Measurements from ENCODE around the gene C1orf174.

Gene C1orf174

GRCh38 chr1:3852711-3853485 lies 47.2 kb downstream of the C1orf174 start:
- H3K4me3 ChIP-seq (ENCODE audit: insufficient read depth, low read depth, low read length, poor library complexity, severe bottlenecking) = no peak overlapping the region
- no peak overlapping the region for H3K27ac ChIP-seq (ENCODE audit: insufficient read depth, low read length, poor library complexity, severe bottlenecking)
- DNase-seq = no peak
- no peaks in the 10 kb centered on the region for H3K27me3 ChIP-seq (replicated peaks; ENCODE audit: control insufficient read depth, insufficient read depth, low read length, poor library complexity, severe bottlenecking)
- H3K9me3 ChIP-seq (ENCODE audit: control insufficient read depth, low read length) = no peaks in the 10 kb centered on the region
- H3K4me1 ChIP-seq (ENCODE audit: control insufficient read depth, insufficient read depth, low read length, poor library complexity, severe bottlenecking) = peaks cover 13% of the 10 kb centered on the region
- H3K36me3 ChIP-seq (ENCODE audit: control insufficient read depth, insufficient read depth, low read length) = peaks cover 19% of the 10 kb centered on the region

- no peak for DNase-seq
- H3K9me3 ChIP-seq (ENCODE audit: control insufficient read depth, low read length) = no peaks in the 10 kb centered on the region
- H3K4me3 ChIP-seq (ENCODE audit: insufficient read depth, low read depth, low read length, poor library complexity, severe bottlenecking) = no peak overlapping the region
- peaks cover 26% of the 10 kb centered on the region for H3K36me3 ChIP-seq (ENCODE audit: control insufficient read depth, insufficient read depth, low read length)
- no peak overlapping the region for H3K27ac ChIP-seq (ENCODE audit: insufficient read depth, low read length, poor library complexity, severe bottlenecking)
- no peaks in the 10 kb centered on the region for H3K27me3 ChIP-seq (replicated peaks; ENCODE audit: control insufficient read depth, insufficient read depth, low read length, poor library complexity, severe bottlenecking)
- peaks cover 10% of the 10 kb centered on the region for H3K4me1 ChIP-seq (ENCODE audit: control insufficient read depth, insufficient read depth, low read length, poor library complexity, severe bottlenecking)
Measured at GRCh38 chr1:3852091-3852490, 48.0 kb downstream of the C1orf174 start.

GRCh38 chr1:3851292-3851691 lies 48.8 kb downstream of the C1orf174 start:
- Histone ChIP-seq H3K4me3 (ENCODE audit: insufficient read depth, low read depth, low read length, poor library complexity, severe bottlenecking) (no peak overlapping the region), H3K36me3 (ENCODE audit: control insufficient read depth, insufficient read depth, low read length) (peaks cover 32% of the 10 kb centered on the region)

DNA sequence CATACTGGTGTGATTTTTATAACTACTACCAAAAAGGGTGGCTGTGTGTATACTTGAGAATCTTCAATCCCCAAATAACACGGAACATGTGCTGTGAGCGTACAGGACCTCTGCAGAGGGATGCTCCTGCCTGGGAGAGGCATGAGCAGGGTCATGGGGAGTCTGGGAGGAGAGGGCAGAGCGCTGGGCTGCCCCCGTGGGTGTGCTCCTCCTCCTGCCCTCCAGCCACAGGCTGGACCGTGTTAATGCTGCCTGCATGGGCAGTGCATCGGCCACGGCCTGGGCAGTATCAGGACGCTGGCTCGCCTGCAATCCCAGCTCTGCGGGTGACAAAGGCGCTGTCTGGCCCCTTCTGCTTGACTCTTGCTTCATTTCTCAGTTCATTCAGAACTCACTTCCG lies 49.2 kb downstream of the C1orf174 start:
- Histone ChIP-seq H3K9me3 (ENCODE audit: control insufficient read depth, low read length) (no peaks in the 10 kb centered on the region), H3K27ac (ENCODE audit: insufficient read depth, low read length, poor library complexity, severe bottlenecking) (no peak overlapping the region), H3K4me3 (ENCODE audit: insufficient read depth, low read depth, low read length, poor library complexity, severe bottlenecking) (no peak overlapping the region), H3K4me1 (ENCODE audit: control insufficient read depth, insufficient read depth, low read length, poor library complexity, severe bottlenecking) (peaks cover 3% of the 10 kb centered on the region), H3K36me3 (ENCODE audit: control insufficient read depth, insufficient read depth, low read length) (peaks cover 32% of the 10 kb centered on the region), H3K27me3 (replicated peaks; ENCODE audit: control insufficient read depth, insufficient read depth, low read length, poor library complexity, severe bottlenecking) (no peaks in the 10 kb centered on the region)
- no peak for DNase-seq

More at GRCh38 chr1:3851292-3851691, 48.8 kb downstream of the C1orf174 start:
- H3K9me3 ChIP-seq (ENCODE audit: control insufficient read depth, low read length) = no peaks in the 10 kb centered on the region
- no peaks in the 10 kb centered on the region for H3K27me3 ChIP-seq (replicated peaks; ENCODE audit: control insufficient read depth, insufficient read depth, low read length, poor library complexity, severe bottlenecking)
- no peak overlapping the region for H3K27ac ChIP-seq (ENCODE audit: insufficient read depth, low read length, poor library complexity, severe bottlenecking)
- DNase-seq = no peak
- peaks cover 7% of the 10 kb centered on the region for H3K4me1 ChIP-seq (ENCODE audit: control insufficient read depth, insufficient read depth, low read length, poor library complexity, severe bottlenecking)

GRCh38 chr1:3847081-3847480 lies 53.0 kb downstream of the C1orf174 start:
- Histone ChIP-seq H3K4me3 (ENCODE audit: insufficient read depth, low read depth, low read length, poor library complexity, severe bottlenecking) (no peak overlapping the region), H3K27me3 (replicated peaks; ENCODE audit: control insufficient read depth, insufficient read depth, low read length, poor library complexity, severe bottlenecking) (no peaks in the 10 kb centered on the region), H3K9me3 (ENCODE audit: control insufficient read depth, low read length) (no peaks in the 10 kb centered on the region), H3K27ac (ENCODE audit: insufficient read depth, low read length, poor library complexity, severe bottlenecking) (no peak overlapping the region), H3K36me3 (ENCODE audit: control insufficient read depth, insufficient read depth, low read length) (peaks cover 37% of the 10 kb centered on the region), H3K4me1 (ENCODE audit: control insufficient read depth, insufficient read depth, low read length, poor library complexity, severe bottlenecking) (no peaks in the 10 kb centered on the region)
- DNase-seq = no peak

- H3K36me3 ChIP-seq (ENCODE audit: control insufficient read depth, insufficient read depth, low read length) = peaks cover 32% of the 10 kb centered on the region
- no peak overlapping the region for H3K27ac ChIP-seq (ENCODE audit: insufficient read depth, low read length, poor library complexity, severe bottlenecking)
- no peaks in the 10 kb centered on the region for H3K9me3 ChIP-seq (ENCODE audit: control insufficient read depth, low read length)
- no peaks in the 10 kb centered on the region for H3K27me3 ChIP-seq (replicated peaks; ENCODE audit: control insufficient read depth, insufficient read depth, low read length, poor library complexity, severe bottlenecking)
- no peak overlapping the region for H3K4me3 ChIP-seq (ENCODE audit: insufficient read depth, low read depth, low read length, poor library complexity, severe bottlenecking)
- H3K4me1 ChIP-seq (ENCODE audit: control insufficient read depth, insufficient read depth, low read length, poor library complexity, severe bottlenecking) = no peaks in the 10 kb centered on the region
- DNase-seq = no peak
Measured at GRCh38 chr1:3846541-3846940, 53.5 kb downstream of the C1orf174 start.

DNA sequence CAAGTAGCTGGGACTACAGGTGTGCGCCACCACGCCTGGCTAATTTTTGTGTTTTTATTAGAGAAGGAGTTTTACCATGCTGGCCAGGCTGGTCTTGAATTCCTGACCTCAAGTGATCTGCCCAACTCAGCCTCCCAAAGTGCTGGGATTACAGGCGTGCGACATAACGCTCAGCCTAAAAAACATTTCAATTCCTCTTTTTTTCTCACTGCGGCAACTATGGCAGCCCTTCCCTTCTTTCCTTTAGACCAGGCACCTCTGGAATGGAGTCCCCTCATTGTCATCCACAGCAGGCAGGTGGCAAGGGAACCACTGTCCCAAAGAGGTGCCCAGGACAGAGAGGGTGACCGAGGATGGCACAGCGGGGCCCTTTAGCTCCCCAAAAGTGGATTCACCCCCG lies 57.2 kb downstream of the C1orf174 start:
- peaks cover 50% of the 10 kb centered on the region for H3K36me3 ChIP-seq (ENCODE audit: control insufficient read depth, insufficient read depth, low read length)

DNA sequence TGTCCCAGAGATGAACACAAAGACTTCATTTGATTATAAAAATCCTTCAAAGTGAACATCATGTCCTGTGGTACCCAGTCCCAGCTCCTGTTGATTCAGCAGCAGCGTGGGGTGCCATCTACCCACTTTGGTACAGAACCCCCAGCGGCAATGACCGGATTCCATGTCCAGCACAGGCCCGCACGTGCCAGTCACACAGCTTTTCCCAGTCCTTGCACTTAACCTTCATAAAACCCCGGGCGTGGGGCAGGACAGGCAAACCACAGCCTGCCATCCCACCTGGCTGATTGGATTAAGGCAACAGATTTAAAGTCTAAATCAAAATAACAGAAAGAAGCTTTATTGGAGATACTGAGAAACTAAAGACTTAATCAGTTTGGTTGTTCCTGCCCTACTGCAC lies 58.6 kb downstream of the C1orf174 start:
- Histone ChIP-seq H3K27ac (ENCODE audit: insufficient read depth, low read length, poor library complexity, severe bottlenecking) (no peak overlapping the region), H3K36me3 (ENCODE audit: control insufficient read depth, insufficient read depth, low read length) (peaks cover 50% of the 10 kb centered on the region)
- DNase-seq = no peak

More for the DNA sequence above, 57.2 kb downstream of the C1orf174 start:
- no peak overlapping the region for H3K4me3 ChIP-seq (ENCODE audit: insufficient read depth, low read depth, low read length, poor library complexity, severe bottlenecking)
- no peaks in the 10 kb centered on the region for H3K4me1 ChIP-seq (ENCODE audit: control insufficient read depth, insufficient read depth, low read length, poor library complexity, severe bottlenecking)
- H3K9me3 ChIP-seq (ENCODE audit: control insufficient read depth, low read length) = no peaks in the 10 kb centered on the region
- H3K27me3 ChIP-seq (replicated peaks; ENCODE audit: control insufficient read depth, insufficient read depth, low read length, poor library complexity, severe bottlenecking) = no peaks in the 10 kb centered on the region
- DNase-seq = no peak
- no peak overlapping the region for H3K27ac ChIP-seq (ENCODE audit: insufficient read depth, low read length, poor library complexity, severe bottlenecking)

More for the DNA sequence above, 58.6 kb downstream of the C1orf174 start:
- Histone ChIP-seq H3K9me3 (ENCODE audit: control insufficient read depth, low read length) (no peaks in the 10 kb centered on the region), H3K4me1 (ENCODE audit: control insufficient read depth, insufficient read depth, low read length, poor library complexity, severe bottlenecking) (no peaks in the 10 kb centered on the region), H3K4me3 (ENCODE audit: insufficient read depth, low read depth, low read length, poor library complexity, severe bottlenecking) (no peak overlapping the region), H3K27me3 (replicated peaks; ENCODE audit: control insufficient read depth, insufficient read depth, low read length, poor library complexity, severe bottlenecking) (no peaks in the 10 kb centered on the region)

Measured in effector memory CD4-positive, alpha-beta T cell (primary cell).